ENCODE results near the gene NCMAP. TPM values are rescaled to one million over a fixed set of nuclear protein-coding genes. Genes with fewer than 3 reads are reported as not detected.

Gene NCMAP
- total and polyA plus RNA-seq, 2 donors (not counting 1 experiment from before 2014, with no cell fraction given): not detected

DNA sequence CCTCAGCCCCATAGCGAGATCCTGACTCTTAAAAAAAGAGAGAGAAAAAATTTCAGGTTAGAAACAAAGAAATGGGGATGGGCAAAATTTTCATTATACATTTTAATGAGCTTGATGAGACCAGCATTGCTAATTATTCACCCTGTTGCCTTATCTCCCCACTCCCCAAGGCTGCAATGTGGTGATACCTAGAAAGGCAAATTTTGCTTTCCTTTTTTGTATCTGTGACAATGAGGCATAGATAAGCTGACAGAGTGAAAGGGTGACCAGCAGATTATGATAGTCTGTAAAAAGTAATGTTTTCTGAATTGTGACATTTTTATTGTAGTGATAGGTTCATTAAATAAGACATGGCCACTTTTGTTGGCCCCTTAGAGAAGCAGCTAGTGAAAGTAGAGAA, 100.2 kb downstream of the NCMAP start:
- Histone ChIP-seq H3K36me3 (ENCODE audit: control insufficient read depth, insufficient read depth, low read length) (peaks cover 25% of the 10 kb centered on the region), H3K27ac (ENCODE audit: insufficient read depth, low read length) (no peak overlapping the region), H3K4me1 (ENCODE audit: control insufficient read depth, extremely low read depth, insufficient read depth, low read length) (no peaks in the 10 kb centered on the region), H3K9ac (ENCODE audit: insufficient read depth, low read length) (no peak overlapping the region), H3K27me3 (ENCODE audit: control insufficient read depth, insufficient read depth, low read length) (no peaks in the 10 kb centered on the region), H4K20me1 (ENCODE audit: control insufficient read depth, extremely low read depth, insufficient read depth, low read length) (no peaks in the 10 kb centered on the region), H2AFZ (ENCODE audit: low read length) (no peak overlapping the region), H3K9me3 (ENCODE audit: control insufficient read depth, insufficient read depth, low read depth, low read length) (no peaks in the 10 kb centered on the region), H3K4me3 (replicated peaks in 1 of 4; ENCODE audit: control extremely low read depth in 1 of 4, insufficient read depth in 1 of 4, low read depth in 3 of 4, low read length in 4 of 4) (no peak overlapping the region), H3K79me2 (ENCODE audit: control insufficient read depth, insufficient read depth, low read length) (peaks cover 21% of the 10 kb centered on the region), H3K4me2 (ENCODE audit: extremely low read depth, insufficient read depth, low read length) (no peak overlapping the region)
- TF ChIP-seq EZH2 (IDR thresholded peaks at IDR 0.05; ENCODE audit: low read length, missing control alignments) (no peak), CTCF (conservative IDR thresholded peaks at IDR 0.05 in 1 of 2, IDR thresholded peaks at IDR 0.05 in 1 of 2; ENCODE audit: low read depth in 1 of 2, low read length in 2 of 2) (no peak)
- DNase-seq (ENCODE audit: low read depth in 2 of 2): no peak

DNA sequence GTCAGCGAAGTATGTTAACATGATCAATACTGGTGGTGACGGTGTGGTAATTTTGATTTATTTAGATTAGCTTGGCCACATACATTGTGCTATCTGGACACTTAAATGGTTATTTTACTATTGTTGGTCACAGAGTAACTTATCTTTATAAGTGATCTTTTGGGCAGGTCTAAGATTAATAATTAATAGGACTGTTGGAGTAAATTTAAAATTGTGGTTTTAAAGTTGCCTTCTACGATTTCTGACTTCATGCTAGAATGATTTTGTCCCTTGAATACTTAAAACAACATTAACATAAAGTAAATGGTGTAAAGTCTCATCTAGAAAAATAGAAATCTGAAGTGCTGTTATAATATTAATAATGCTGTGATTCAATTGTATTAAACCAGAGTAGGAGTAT, 101.9 kb downstream of the NCMAP start:
- Histone ChIP-seq H3K9ac (ENCODE audit: insufficient read depth, low read length) (no peak overlapping the region), H2AFZ (ENCODE audit: low read length) (no peak overlapping the region), H3K36me3 (ENCODE audit: control insufficient read depth, insufficient read depth, low read length) (peaks cover 29% of the 10 kb centered on the region), H3K27ac (ENCODE audit: insufficient read depth, low read length) (no peak overlapping the region), H3K79me2 (ENCODE audit: control insufficient read depth, insufficient read depth, low read length) (peaks cover 20% of the 10 kb centered on the region), H3K27me3 (ENCODE audit: control insufficient read depth, insufficient read depth, low read length) (no peaks in the 10 kb centered on the region), H3K4me2 (ENCODE audit: extremely low read depth, insufficient read depth, low read length) (no peak overlapping the region), H3K4me1 (ENCODE audit: control insufficient read depth, extremely low read depth, insufficient read depth, low read length) (no peaks in the 10 kb centered on the region), H3K9me3 (ENCODE audit: control insufficient read depth, insufficient read depth, low read depth, low read length) (no peaks in the 10 kb centered on the region), H3K4me3 (replicated peaks in 1 of 4; ENCODE audit: control extremely low read depth in 1 of 4, insufficient read depth in 1 of 4, low read depth in 3 of 4, low read length in 4 of 4) (no peak overlapping the region), H4K20me1 (ENCODE audit: control insufficient read depth, extremely low read depth, insufficient read depth, low read length) (no peaks in the 10 kb centered on the region)
- TF ChIP-seq EZH2 (IDR thresholded peaks at IDR 0.05; ENCODE audit: low read length, missing control alignments) (no peak), CTCF (conservative IDR thresholded peaks at IDR 0.05 in 1 of 2, IDR thresholded peaks at IDR 0.05 in 1 of 2; ENCODE audit: low read depth in 1 of 2, low read length in 2 of 2) (no peak)
- DNase-seq (ENCODE audit: low read depth in 2 of 2): no peak

Other genes with a start within 250 kb of the NCMAP start
- not detected in 2 replicates for gene GRHL3, start 236.7 kb upstream of the NCMAP start, total RNA-seq
- 0.03 TPM in 1 of 2 replicates, not detected in the other for gene GRHL3, start 236.7 kb upstream of the NCMAP start, polyA plus RNA-seq
- gene STPG1, start 142.3 kb upstream of the NCMAP start, total RNA-seq: 3.3 and 7.9 TPM in 2 replicates
- 8.5 and 8.9 TPM in 2 replicates for gene STPG1, start 142.3 kb upstream of the NCMAP start, polyA plus RNA-seq
- gene NIPAL3, start 140.3 kb upstream of the NCMAP start, total RNA-seq: 25.9 and 85.2 TPM in 2 replicates
- gene NIPAL3, start 140.3 kb upstream of the NCMAP start, polyA plus RNA-seq: 42.0 and 65.3 TPM in 2 replicates
- gene RCAN3, start 53.3 kb upstream of the NCMAP start, total RNA-seq: 2.3 and 5.0 TPM in 2 replicates
- gene RCAN3, start 53.3 kb upstream of the NCMAP start, polyA plus RNA-seq: 12.9 and 17.3 TPM in 2 replicates
- gene SRRM1, start 87.2 kb downstream of the NCMAP start, total RNA-seq: 28.5 and 30.7 TPM in 2 replicates
- 55.8 and 88.3 TPM in 2 replicates for gene SRRM1, start 87.2 kb downstream of the NCMAP start, polyA plus RNA-seq
- gene CLIC4, start 189.4 kb downstream of the NCMAP start, total RNA-seq: 309 and 368 TPM in 2 replicates
- gene CLIC4, start 189.4 kb downstream of the NCMAP start, polyA plus RNA-seq: 310 and 494 TPM in 2 replicates

Data from fibroblast of lung (primary cell).